Activated T-cell treated with anti-CD3 and anti-CD28 coated beads, Interleukin-2, amount 50 U/mL, for 24 hours (primary cell): ENCODE results near the gene SRGAP3.
A peak's percentile ranks its signal among the peaks of the same experiment; 100 is the strongest.

ENCODE experiments used
- DNase-seq: peaks from one replicate; pipeline ENCODE4 v3.0.0-alpha.2; 2020
- H3K27ac Mint-ChIP-seq: 2 replicates; pipeline ENCODE4 v1.8.0; 2020; ENCODE audit warnings: mild to moderate bottlenecking, mixed read lengths
- H3K27me3 Mint-ChIP-seq: 2 replicates; pipeline ENCODE4 v1.8.0; 2020; ENCODE audit warnings: mixed read lengths
- H3K36me3 Mint-ChIP-seq: 2 replicates; pipeline ENCODE4 v1.8.0; 2020; ENCODE audit warnings: low read depth, mixed read lengths
- H3K4me1 Mint-ChIP-seq: 2 replicates; pipeline ENCODE4 v1.8.0; 2020; ENCODE audit warnings: low read depth, mixed read lengths
- H3K4me3 Mint-ChIP-seq: 2 replicates; pipeline ENCODE4 v1.8.0; 2020; ENCODE audit warnings: mild to moderate bottlenecking, moderate library complexity, mixed read lengths
- H3K9me3 Mint-ChIP-seq: 2 replicates; pipeline ENCODE4 v1.8.0; 2020; ENCODE audit warnings: mixed read lengths

Gene SRGAP3

GRCh38 chr3:9173445-9173844 lies 76.0 kb downstream of the SRGAP3 start:
- Mint-ChIP-seq H3K27me3 (no peaks in the 10 kb centered on the region), H3K4me3 (no peak overlapping the region), H3K4me1 (peaks cover 1% of the 10 kb centered on the region), H3K27ac (no peak overlapping the region), H3K9me3 (no peaks in the 10 kb centered on the region), H3K36me3 (no peaks in the 10 kb centered on the region)
- DNase-seq = no peak

DNA sequence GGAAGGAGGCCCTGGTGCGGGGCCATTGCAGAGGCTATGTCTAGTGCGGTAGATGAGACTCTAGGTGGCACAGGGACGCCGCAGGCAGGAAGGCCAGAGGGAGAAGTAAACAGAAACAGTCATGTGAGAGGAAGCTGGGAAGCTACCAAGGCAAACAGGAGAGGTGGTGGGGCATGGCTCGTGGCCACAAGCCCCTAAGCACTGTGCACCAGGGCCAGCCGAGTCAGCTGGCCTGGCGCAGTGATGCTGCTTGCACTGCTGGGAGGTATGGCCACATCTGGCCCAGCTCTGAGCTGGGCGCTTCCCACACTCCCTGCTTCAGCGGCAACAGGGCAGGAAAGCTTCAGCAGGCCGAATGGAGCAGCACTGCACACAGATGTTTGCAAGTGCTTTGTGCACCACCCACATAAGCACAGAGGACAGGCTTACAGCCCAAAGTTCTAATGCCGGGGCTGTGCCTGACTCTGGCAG lies 76.6 kb downstream of the SRGAP3 start:
- Mint-ChIP-seq H3K27me3 (no peaks in the 10 kb centered on the region), H3K27ac (no peak overlapping the region), H3K4me3 (no peak overlapping the region), H3K36me3 (no peaks in the 10 kb centered on the region), H3K9me3 (no peaks in the 10 kb centered on the region), H3K4me1 (peaks cover 1% of the 10 kb centered on the region)
- no peak for DNase-seq

DNA sequence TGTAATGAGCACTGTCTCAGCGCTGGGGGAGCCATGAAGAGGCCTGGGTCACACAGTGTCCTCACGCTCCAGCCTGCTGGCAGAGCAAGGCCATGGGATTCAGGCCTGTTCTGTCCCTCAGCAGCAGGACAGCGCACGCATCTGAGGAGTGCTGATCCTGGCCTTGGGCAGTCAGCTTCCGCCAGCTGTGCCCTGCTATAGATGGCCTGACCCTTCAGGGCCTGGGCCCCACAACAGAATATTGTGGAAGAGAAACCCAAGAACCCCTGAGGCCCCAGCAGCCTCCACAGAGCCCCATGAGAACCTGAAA lies 78.6 kb downstream of the SRGAP3 start:
- Mint-ChIP-seq H3K4me1 (peaks cover 1% of the 10 kb centered on the region), H3K9me3 (no peaks in the 10 kb centered on the region), H3K4me3 (no peak overlapping the region), H3K36me3 (no peaks in the 10 kb centered on the region), H3K27me3 (no peaks in the 10 kb centered on the region), H3K27ac (no peak overlapping the region)
- DNase-seq = no peak

GRCh38 chr3:9169956-9170850 lies 79.2 kb downstream of the SRGAP3 start:
- no peaks in the 10 kb centered on the region for H3K9me3 Mint-ChIP-seq
- peak overlapping the region; percentile 48 for H3K27ac Mint-ChIP-seq
- H3K36me3 Mint-ChIP-seq = no peaks in the 10 kb centered on the region
- H3K4me1 Mint-ChIP-seq = peaks cover 1% of the 10 kb centered on the region
- no peaks in the 10 kb centered on the region for H3K27me3 Mint-ChIP-seq
- peak; percentile 42 for DNase-seq
- peak overlapping the region; percentile 6 for H3K4me3 Mint-ChIP-seq

- peak overlapping the region; percentile 62 for H3K27ac Mint-ChIP-seq
- H3K4me1 Mint-ChIP-seq = peaks cover 1% of the 10 kb centered on the region
- DNase-seq = no peak
- H3K9me3 Mint-ChIP-seq = no peaks in the 10 kb centered on the region
- no peaks in the 10 kb centered on the region for H3K36me3 Mint-ChIP-seq
- no peak overlapping the region for H3K4me3 Mint-ChIP-seq
- no peaks in the 10 kb centered on the region for H3K27me3 Mint-ChIP-seq
Observed at GRCh38 chr3:9169326-9169725, 80.1 kb downstream of the SRGAP3 start.

GRCh38 chr3:9168241-9168741 lies 81.2 kb downstream of the SRGAP3 start:
- Mint-ChIP-seq H3K27me3 (no peaks in the 10 kb centered on the region), H3K36me3 (no peaks in the 10 kb centered on the region), H3K4me1 (peaks cover 1% of the 10 kb centered on the region), H3K9me3 (no peaks in the 10 kb centered on the region), H3K4me3 (peak overlapping the region; percentile 37), H3K27ac (peak overlapping the region; percentile 62)
- peak; percentile 68 for DNase-seq

DNA sequence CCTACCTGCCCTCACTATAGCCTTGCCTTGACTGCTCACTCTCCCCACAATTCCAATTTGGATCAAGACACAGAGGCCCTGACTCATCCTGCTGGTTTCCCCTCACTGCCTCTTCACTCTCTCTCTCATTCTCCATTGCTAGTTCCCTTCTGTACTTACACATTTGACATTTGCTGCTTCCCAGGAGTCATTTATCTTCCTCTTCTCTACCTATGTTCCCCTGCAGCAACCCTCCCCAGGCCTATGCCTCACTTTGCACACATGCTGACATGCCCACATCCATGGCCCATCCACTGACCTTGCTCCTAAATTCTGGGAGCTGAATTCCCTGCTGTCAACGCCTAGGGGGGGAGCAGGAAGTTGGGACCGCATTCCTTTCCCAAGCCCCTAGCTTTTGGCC lies 82.2 kb downstream of the SRGAP3 start:
- DNase-seq = no peak
- H3K27me3 Mint-ChIP-seq = no peaks in the 10 kb centered on the region
- no peak overlapping the region for H3K27ac Mint-ChIP-seq
- H3K9me3 Mint-ChIP-seq = no peaks in the 10 kb centered on the region
- H3K36me3 Mint-ChIP-seq = no peaks in the 10 kb centered on the region
- no peaks in the 10 kb centered on the region for H3K4me1 Mint-ChIP-seq
- no peak overlapping the region for H3K4me3 Mint-ChIP-seq

DNA sequence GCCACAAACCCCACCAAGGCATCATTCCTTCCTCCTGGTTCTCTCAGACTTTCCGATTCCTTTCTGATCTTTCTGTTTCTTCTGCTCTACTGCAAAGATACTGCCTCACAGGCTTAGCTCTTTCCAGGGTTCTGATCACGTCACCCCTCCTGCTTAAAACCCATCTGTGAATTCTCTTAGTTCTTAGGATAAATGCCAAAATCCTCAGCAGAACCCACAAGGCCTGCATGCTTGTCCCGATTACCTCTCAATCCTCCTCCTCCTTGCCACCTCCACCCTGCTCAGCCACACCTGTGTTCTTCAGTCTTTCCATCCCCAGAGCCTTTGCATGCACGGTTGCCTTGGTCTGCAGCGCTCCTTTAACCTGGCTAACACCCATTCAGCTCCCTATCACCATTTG lies 84.0 kb downstream of the SRGAP3 start:
- no peaks in the 10 kb centered on the region for H3K9me3 Mint-ChIP-seq
- no peaks in the 10 kb centered on the region for H3K36me3 Mint-ChIP-seq
- no peak for DNase-seq
- no peak overlapping the region for H3K4me3 Mint-ChIP-seq
- H3K27ac Mint-ChIP-seq = no peak overlapping the region
- H3K27me3 Mint-ChIP-seq = no peaks in the 10 kb centered on the region
- no peaks in the 10 kb centered on the region for H3K4me1 Mint-ChIP-seq

GRCh38 chr3:9163289-9163688 lies 86.2 kb downstream of the SRGAP3 start:
- Mint-ChIP-seq H3K27ac (no peak overlapping the region), H3K27me3 (no peaks in the 10 kb centered on the region), H3K36me3 (no peaks in the 10 kb centered on the region), H3K9me3 (no peaks in the 10 kb centered on the region), H3K4me1 (no peaks in the 10 kb centered on the region), H3K4me3 (no peak overlapping the region)
- no peak for DNase-seq

DNA sequence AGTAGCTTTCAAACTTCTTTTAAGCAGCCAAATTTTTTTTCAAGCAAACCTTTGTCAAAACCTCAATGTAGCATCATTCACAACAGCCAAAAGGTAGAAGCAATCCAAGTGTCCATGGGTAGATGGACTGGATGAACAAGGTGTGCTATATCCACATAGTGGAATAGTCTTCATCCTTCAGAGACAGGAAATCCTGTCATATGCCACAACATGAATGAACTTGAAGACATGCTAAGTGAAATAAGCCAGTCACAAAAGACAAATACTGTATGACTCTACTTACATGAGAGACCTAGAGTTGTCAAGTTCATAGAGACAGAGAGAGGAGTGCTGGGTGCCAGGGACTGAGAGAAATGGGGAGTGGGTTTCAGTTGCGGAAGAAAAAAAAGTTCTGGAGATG lies 87.6 kb downstream of the SRGAP3 start:
- DNase-seq = no peak
- Mint-ChIP-seq H3K27me3 (no peaks in the 10 kb centered on the region), H3K4me1 (no peaks in the 10 kb centered on the region), H3K4me3 (no peak overlapping the region), H3K36me3 (no peaks in the 10 kb centered on the region), H3K27ac (no peak overlapping the region), H3K9me3 (no peaks in the 10 kb centered on the region)

GRCh38 chr3:9161298-9161697 lies 88.1 kb downstream of the SRGAP3 start:
- Mint-ChIP-seq H3K9me3 (no peaks in the 10 kb centered on the region), H3K4me1 (no peaks in the 10 kb centered on the region), H3K36me3 (no peaks in the 10 kb centered on the region), H3K27me3 (no peaks in the 10 kb centered on the region), H3K27ac (no peak overlapping the region), H3K4me3 (no peak overlapping the region)
- DNase-seq = no peak

- Mint-ChIP-seq H3K4me3 (no peak overlapping the region), H3K4me1 (no peaks in the 10 kb centered on the region), H3K27me3 (no peaks in the 10 kb centered on the region), H3K27ac (no peak overlapping the region), H3K9me3 (no peaks in the 10 kb centered on the region), H3K36me3 (no peaks in the 10 kb centered on the region)
- DNase-seq = no peak
Observed at GRCh38 chr3:9158865-9159630, 90.4 kb downstream of the SRGAP3 start.

DNA sequence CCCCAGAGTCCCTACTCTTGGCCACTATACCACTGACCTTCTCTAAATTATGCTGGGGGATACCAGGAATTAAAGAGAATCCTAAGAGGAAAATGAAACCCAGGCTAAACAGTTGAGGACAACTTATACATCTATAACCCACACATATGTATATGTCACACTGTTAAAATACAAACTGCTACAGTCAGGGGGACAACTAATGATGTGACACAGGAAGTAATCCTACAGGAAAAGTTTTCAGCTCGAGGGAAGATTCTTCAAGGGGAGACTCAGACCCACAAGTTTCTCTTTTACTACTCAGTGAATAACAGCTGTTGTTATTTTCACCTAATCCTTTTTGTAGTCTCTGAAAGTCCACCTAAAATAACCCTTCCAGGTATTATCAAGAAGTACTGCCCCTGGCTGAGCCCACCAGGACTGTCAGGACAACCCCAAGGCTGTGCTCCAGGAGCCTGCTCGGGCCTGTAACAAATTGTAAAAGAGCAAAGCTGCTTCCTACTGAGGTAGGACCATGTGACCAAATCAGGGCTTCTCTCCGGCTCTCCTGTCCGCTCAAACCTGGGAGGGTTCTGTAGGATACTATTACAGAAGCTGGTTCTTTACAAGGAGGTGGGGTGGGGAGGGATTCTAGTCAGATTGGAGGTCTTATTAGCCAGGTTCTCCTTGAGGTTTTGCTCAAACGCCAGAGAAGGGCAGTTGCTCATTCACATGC lies 91.6 kb downstream of the SRGAP3 start:
- H3K27me3 Mint-ChIP-seq = no peaks in the 10 kb centered on the region
- no peak overlapping the region for H3K4me3 Mint-ChIP-seq
- H3K9me3 Mint-ChIP-seq = no peaks in the 10 kb centered on the region
- H3K36me3 Mint-ChIP-seq = no peaks in the 10 kb centered on the region
- no peak overlapping the region for H3K27ac Mint-ChIP-seq
- no peak for DNase-seq
- H3K4me1 Mint-ChIP-seq = no peaks in the 10 kb centered on the region

GRCh38 chr3:9156604-9157003 lies 92.8 kb downstream of the SRGAP3 start:
- H3K27me3 Mint-ChIP-seq = no peaks in the 10 kb centered on the region
- no peaks in the 10 kb centered on the region for H3K36me3 Mint-ChIP-seq
- no peak overlapping the region for H3K4me3 Mint-ChIP-seq
- H3K9me3 Mint-ChIP-seq = peaks cover 3% of the 10 kb centered on the region
- H3K4me1 Mint-ChIP-seq = no peaks in the 10 kb centered on the region
- no peak for DNase-seq
- no peak overlapping the region for H3K27ac Mint-ChIP-seq
